Astrocyte (in vitro differentiated cells and primary cell): ENCODE results near the gene EFL1. TPM values are rescaled to one million over a fixed set of nuclear protein-coding genes. Genes with fewer than 3 reads are reported as not detected.

Source experiments
- DNase-seq: peaks from one replicate; pipeline ENCODE4 v3.0.0-alpha.2; 2010; ENCODE audit warnings: low read depth
- FAIRE-seq: peaks from 2 replicates; lab custom pipeline; 2011; peaks lifted over from hg19 to GRCh38; lab: Jason Lieb, UNC
- H2AFZ ChIP-seq: 2 replicates; pipeline ENCODE4 v1.6.0; 2012; ENCODE audit warnings: low read depth, low read length, inconsistent platforms
- H3K27ac ChIP-seq: 2 replicates; pipeline ENCODE4 v1.5.1; 2011; ENCODE audit warnings: low read depth, low read length, inconsistent platforms
- H3K27me3 ChIP-seq: 2 replicates; pipeline ENCODE4 v1.6.0; 2011; ENCODE audit warnings: low read length, inconsistent platforms; ENCODE audit not compliant: insufficient read depth
- H3K36me3 ChIP-seq: 2 replicates; pipeline ENCODE4 v1.5.1; 2011; ENCODE audit warnings: low read length, inconsistent platforms; ENCODE audit not compliant: insufficient read depth
- H3K4me1 ChIP-seq: 2 replicates; pipeline ENCODE4 v1.5.1; 2011; ENCODE audit warnings: low read length, inconsistent platforms; ENCODE audit not compliant: insufficient read depth
- H3K4me2 ChIP-seq: 2 replicates; pipeline ENCODE4 v1.6.0; 2012; ENCODE audit warnings: low read length, inconsistent platforms
- H3K4me3 ChIP-seq: 2 replicates; pipeline ENCODE4 v1.5.1; 2011; ENCODE audit warnings: low read depth, mild to moderate bottlenecking, low read length, inconsistent platforms; ENCODE audit not compliant: insufficient read depth
- H3K79me2 ChIP-seq: 2 replicates; pipeline ENCODE4 v1.6.0; 2012; ENCODE audit warnings: mild to moderate bottlenecking, low read length, inconsistent platforms; ENCODE audit not compliant: insufficient read depth
- H3K9ac ChIP-seq: 2 replicates; pipeline ENCODE4 v1.6.0; 2012; ENCODE audit warnings: mild to moderate bottlenecking, low read length, inconsistent platforms
- H3K9me3 ChIP-seq: 2 replicates; pipeline ENCODE4 v1.5.1; 2012; ENCODE audit warnings: low read depth, mild to moderate bottlenecking, low read length, inconsistent platforms; ENCODE audit not compliant: insufficient read depth
- H4K20me1 ChIP-seq: 2 replicates; pipeline ENCODE4 v1.6.0; 2012; ENCODE audit warnings: low read length, inconsistent platforms; ENCODE audit not compliant: insufficient read depth
- H3K27ac Mint-ChIP-seq: one replicate; pipeline ENCODE4 v1.8.0; 2021; ENCODE audit warnings: mild to moderate bottlenecking, mixed read lengths; ENCODE audit not compliant: unreplicated experiment
- H3K27me3 Mint-ChIP-seq: one replicate; pipeline ENCODE4 v1.8.0; 2021; ENCODE audit warnings: low read depth, mixed read lengths; ENCODE audit not compliant: unreplicated experiment
- H3K36me3 Mint-ChIP-seq: one replicate; pipeline ENCODE4 v1.8.0; 2021; ENCODE audit warnings: low read depth, mixed read lengths; ENCODE audit not compliant: unreplicated experiment
- H3K4me1 Mint-ChIP-seq: one replicate; pipeline ENCODE4 v1.8.0; 2021; ENCODE audit warnings: low read depth, mixed read lengths; ENCODE audit not compliant: unreplicated experiment
- H3K4me3 Mint-ChIP-seq: one replicate; pipeline ENCODE4 v1.8.0; 2021; ENCODE audit warnings: mild to moderate bottlenecking, moderate library complexity, mixed read lengths; ENCODE audit not compliant: unreplicated experiment
- H3K9me3 Mint-ChIP-seq: one replicate; pipeline ENCODE4 v1.8.0; 2021; ENCODE audit warnings: mild to moderate bottlenecking, mixed read lengths; ENCODE audit not compliant: unreplicated experiment
- EZH2 ChIP-seq: IDR thresholded peaks from 2 replicates; pipeline ENCODE4 v1.6.1; 2012; ENCODE audit warnings: mild to moderate bottlenecking, low read length, inconsistent platforms; ENCODE audit not compliant: insufficient read depth
- total RNA-seq: library from RNA; stranded (reverse); gene quantifications from 2 replicates; pipeline ENCODE4 v1.2.1, GENCODE V29; 2021
- TF ChIP-seq, protein P1 (sequence below): IDR thresholded peaks from 2 replicates; pipeline ENCODE4 v1.5.1; 2011; ENCODE audit warnings: low read depth, mild to moderate bottlenecking, inconsistent platforms, low read length, moderate library complexity; ENCODE audit not compliant: insufficient read depth

EFL1 gene
- total RNA-seq, 1 donor from 2014 or later: 13.7 TPM

DNA sequence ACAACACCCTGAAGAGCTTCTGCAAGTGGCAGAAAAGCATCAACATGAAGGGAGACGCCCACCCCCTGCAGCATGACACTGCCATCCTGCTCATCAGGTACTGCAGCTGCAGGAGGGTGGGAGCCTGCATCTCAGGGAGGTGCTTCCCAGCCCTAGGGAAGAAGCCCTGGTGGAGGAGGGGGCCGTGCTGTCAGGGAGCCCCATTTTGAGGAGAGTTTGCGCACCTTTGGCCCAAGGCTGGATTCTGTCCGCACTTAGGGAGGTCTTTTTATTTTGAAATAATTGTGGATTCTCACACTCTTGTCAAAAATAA lies 42.2 kb upstream of the EFL1 start:
- Histone ChIP-seq H3K9me3 (no peaks in the 10 kb centered on the region), H4K20me1 (no peaks in the 10 kb centered on the region), H3K4me2 (no peak overlapping the region), H3K27me3 (no peaks in the 10 kb centered on the region), H3K9ac (no peak overlapping the region), H3K79me2 (no peaks in the 10 kb centered on the region), H3K4me3 (no peak overlapping the region), H3K27ac (no peak overlapping the region), H3K4me1 (no peaks in the 10 kb centered on the region), H3K36me3 (no peaks in the 10 kb centered on the region), H2AFZ (no peak overlapping the region)
- Mint-ChIP-seq H3K27me3 (peaks cover 24% of the 10 kb centered on the region), H3K4me1 (peaks cover 7% of the 10 kb centered on the region), H3K27ac (no peak overlapping the region), H3K36me3 (no peaks in the 10 kb centered on the region), H3K4me3 (no peak overlapping the region), H3K9me3 (no peaks in the 10 kb centered on the region)
- TF ChIP-seq EZH2: no peak
- TF ChIP-seq, protein P1, sequence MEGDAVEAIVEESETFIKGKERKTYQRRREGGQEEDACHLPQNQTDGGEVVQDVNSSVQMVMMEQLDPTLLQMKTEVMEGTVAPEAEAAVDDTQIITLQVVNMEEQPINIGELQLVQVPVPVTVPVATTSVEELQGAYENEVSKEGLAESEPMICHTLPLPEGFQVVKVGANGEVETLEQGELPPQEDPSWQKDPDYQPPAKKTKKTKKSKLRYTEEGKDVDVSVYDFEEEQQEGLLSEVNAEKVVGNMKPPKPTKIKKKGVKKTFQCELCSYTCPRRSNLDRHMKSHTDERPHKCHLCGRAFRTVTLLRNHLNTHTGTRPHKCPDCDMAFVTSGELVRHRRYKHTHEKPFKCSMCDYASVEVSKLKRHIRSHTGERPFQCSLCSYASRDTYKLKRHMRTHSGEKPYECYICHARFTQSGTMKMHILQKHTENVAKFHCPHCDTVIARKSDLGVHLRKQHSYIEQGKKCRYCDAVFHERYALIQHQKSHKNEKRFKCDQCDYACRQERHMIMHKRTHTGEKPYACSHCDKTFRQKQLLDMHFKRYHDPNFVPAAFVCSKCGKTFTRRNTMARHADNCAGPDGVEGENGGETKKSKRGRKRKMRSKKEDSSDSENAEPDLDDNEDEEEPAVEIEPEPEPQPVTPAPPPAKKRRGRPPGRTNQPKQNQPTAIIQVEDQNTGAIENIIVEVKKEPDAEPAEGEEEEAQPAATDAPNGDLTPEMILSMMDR: no peak
- DNase-seq (no peak), FAIRE-seq (no peak)

DNA sequence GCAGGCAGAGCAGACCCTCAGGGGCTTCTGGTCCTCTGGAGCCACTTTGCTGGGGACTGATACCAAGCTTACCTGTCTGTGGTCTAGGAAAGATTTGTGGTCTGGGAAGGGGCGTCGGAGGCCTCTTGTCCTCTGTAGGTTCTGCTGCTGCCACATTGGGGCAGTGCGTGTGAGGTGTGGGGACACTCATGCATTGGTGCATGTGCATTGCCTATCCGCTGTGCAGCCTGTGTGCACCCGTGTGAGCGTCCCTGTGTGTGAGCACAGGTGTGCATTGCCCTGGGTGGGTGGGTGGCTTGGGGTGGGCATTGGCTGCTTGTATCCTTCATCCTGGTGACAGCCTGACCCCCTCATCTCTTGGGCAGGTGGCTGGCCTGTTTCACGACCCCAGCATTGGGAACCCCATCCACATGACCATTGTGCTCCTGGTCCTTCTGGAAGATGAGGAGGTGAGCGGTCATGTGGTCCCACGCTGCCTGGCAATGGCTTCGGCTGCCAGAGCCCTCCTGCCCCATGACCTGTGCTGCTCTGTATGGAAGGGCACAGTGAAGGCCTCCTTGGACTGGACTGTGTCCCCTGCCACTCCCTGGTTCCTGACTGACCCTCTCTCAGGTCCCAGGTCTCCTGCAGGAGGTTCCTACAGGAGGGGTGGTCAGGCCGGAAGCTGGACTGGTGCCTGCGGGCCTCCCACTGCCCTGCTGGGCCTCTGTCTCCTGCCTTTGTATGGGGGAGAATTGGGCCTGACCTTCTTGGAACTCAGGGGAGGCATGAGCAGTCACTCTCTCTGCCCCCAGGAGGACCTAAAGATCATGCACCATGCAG lies 41.6 kb upstream of the EFL1 start:
- peaks cover 7% of the 10 kb centered on the region for H3K4me1 Mint-ChIP-seq
- no peak overlapping the region for H3K4me2 ChIP-seq
- no peak for DNase-seq
- no peaks in the 10 kb centered on the region for H3K36me3 Mint-ChIP-seq
- no peak overlapping the region for H3K9ac ChIP-seq
- H3K27ac ChIP-seq: no peak overlapping the region
- no peaks in the 10 kb centered on the region for H3K4me1 ChIP-seq
- H3K4me3 Mint-ChIP-seq: no peak overlapping the region
- no peaks in the 10 kb centered on the region for H3K9me3 ChIP-seq
- H3K9me3 Mint-ChIP-seq: no peaks in the 10 kb centered on the region
- no peak overlapping the region for H3K27ac Mint-ChIP-seq
- no peak overlapping the region for H2AFZ ChIP-seq
- H3K36me3 ChIP-seq: no peaks in the 10 kb centered on the region
- peaks cover 24% of the 10 kb centered on the region for H3K27me3 Mint-ChIP-seq
- no peaks in the 10 kb centered on the region for H3K27me3 ChIP-seq
- H3K79me2 ChIP-seq: no peaks in the 10 kb centered on the region
- H4K20me1 ChIP-seq: no peaks in the 10 kb centered on the region
- no peak for FAIRE-seq
- H3K4me3 ChIP-seq: no peak overlapping the region
- TF ChIP-seq EZH2: no peak
- TF ChIP-seq, protein P1: no peak
